NCI-H69 (cell line): ENCODE measurements around the gene VCPKMT.
"Not testable (repeated sequence)": the region's sequence is repeated elsewhere in the genome, so short reads cannot be mapped to it uniquely, and the experiment has no call there.

Experiments
- DNase-seq: peaks from one replicate; lab custom pipeline; 2025; lab: John Stamatoyannopoulos, UW

VCPKMT gene

DNA sequence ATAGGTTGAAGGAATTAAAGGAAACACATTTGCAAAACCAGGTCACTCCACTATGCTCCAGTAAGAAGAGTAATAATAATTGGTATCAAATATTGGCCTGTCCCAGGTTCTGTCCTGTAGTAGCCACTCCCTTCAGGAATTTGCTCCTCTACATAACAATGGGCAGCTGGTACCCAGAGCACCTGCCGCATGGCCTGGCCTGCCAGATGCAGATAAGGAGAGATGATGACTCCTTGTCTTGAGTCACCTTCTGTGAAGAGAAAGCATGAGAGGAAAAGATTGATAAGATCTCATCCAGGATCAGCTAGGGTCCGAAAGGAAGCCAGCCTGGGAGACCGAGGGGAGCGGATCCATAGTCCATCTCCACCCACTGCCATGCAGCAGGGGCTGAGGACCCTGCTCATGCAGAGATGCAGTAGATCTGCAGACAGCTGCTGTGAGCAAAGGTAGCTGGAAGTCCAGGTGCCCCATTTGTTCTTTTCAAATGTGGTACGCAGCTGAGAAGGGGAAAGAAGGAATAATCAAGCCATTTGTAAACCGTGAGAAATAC lies 24.3 kb downstream of the VCPKMT start:
- no peak for DNase-seq

DNA sequence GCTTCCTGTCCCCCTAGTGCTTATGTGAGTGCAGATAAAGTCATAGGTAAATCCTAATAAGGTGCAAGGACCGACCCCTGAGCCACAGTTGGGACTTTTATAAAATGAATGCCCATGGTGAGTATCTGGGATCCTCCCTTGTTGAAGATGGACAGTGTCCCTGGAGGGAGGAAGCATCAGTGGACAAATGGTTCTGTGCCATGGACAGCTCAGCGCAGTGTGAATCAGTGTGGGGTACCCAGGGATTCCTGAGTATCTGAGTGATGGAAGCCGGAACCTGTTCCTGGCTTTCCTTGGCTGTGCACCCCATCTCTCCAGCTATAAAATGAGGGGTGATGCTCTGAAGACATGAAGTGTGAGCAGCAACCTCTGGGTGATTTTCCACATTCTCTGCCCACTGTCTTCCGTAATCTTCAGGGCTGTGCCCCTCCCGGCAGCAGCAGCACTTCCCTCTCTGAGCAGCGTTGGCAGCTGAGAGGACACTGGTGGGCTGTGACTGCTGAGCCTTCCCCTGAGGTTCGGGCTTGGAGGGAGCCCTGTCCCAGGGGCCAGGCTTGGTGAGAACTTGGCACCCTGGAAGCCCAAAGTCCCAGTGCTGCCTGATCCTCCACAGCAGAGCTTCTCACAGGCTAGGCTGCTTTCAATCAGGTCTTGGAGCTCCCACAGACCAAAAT lies 25.0 kb downstream of the VCPKMT start:
- DNase-seq, result no peak

DNA sequence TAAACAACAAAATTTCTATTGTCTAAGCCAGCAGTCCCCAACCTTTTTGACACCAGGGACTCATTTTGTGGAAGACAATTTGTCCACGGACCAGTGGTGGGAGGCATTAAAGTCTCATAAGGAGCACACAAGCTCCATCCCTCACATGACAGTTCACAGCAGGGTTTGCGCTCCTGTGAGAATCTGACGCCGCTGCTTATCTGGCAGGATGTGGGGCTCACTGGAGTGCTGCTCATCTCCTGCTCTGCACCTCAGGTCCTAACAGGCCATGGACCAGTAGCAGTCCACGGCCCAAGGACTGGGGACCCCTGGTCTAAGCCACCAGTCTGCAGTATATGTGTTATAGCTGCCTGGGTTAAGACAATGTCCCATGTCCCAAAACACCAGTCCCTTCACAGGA lies 27.2 kb downstream of the VCPKMT start:
- DNase-seq, result no peak

DNA sequence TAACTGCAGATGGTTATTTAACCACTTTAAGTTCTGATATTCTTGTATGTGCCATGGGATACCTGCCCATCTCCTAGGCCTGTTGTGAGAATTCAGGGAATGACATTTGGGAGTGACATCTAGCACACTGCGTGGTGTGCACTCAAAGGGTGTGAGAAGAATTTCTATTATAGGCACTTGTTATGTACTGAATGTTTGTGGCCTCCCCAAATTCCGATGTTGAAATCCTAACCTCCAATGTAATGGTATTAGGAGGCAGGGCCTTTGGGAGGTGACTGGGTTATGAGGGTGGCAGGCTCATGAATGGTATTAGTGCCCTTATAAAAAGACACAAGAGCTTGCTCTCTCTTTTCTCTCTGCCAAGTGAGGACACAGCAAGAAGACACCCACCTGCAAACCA lies 27.6 kb downstream of the VCPKMT start:
- no peak for DNase-seq

DNA sequence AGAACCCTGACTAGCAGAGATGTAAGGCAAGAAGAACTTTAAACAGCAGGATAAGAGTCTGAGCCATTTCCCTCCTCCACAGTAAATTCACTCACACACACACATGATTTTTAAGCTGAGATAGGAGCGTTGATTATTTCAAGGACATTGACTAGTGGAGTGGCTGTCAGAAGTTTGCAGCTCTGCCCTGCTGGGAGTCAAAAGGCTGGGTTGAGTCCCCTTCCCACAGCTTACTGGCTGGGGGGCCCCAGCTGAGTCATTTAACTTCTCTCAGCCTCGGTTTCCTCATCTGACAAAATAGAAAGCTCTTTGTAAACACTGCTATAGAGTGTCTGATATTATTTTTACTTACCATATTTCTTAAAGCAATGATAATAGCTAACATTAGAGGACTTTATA lies 28.3 kb downstream of the VCPKMT start:
- DNase-seq, result no peak

DNA sequence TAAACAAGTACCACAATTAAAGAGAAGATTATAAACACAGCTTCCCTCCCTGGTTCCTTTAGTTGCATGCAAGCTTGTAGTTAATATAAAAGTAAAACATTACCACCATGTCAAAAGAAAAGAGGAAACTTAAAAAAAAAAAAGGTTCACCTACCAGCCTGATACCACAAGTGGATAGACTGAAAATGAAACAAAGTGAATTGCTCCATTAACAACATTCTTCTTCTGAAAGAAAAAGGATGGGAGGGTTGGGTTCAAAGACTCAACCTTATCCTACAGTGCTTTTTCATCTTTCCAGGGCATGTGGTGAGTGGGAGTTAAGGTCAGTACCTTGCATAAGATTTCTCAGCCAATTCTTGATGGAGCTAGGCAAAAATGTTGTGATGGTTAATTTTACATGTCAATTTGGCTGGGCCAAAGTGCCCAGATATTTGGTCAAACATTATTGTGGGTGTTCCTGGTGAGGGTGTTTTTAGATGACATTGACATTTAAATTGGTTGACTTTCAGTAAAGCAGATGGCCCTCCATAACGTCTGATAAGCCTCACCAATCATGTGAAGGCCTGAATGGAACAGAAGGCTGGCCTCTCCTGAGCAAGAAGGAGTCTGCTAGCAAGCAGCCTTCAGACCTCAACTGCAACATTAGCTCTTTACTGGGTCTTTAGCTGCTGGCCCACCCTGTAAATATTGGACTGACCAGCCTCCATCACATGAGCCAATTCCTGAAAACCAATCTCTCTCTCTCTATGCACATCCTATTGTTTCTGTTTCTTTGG lies 28.8 kb downstream of the VCPKMT start:
- DNase-seq, result no peak

DNA sequence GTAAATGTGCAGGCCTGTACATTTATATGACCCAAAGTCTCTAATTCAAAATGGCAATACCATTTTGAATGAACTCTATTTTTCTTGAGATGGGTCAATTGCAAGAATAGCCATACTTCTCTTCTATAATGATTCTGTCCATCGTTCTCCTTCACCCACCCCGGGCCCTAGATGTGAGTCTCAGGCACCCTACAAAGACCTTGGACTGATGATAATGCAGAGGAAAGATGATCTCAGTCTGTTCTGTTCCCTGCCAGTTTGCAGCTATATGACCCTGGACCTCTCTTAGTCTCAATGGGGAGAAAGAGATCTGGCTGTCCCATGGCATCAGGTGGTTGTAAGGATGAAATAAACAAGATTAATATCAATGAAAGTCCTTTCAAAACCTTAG lies 30.1 kb downstream of the VCPKMT start:
- DNase-seq, result no peak

DNA sequence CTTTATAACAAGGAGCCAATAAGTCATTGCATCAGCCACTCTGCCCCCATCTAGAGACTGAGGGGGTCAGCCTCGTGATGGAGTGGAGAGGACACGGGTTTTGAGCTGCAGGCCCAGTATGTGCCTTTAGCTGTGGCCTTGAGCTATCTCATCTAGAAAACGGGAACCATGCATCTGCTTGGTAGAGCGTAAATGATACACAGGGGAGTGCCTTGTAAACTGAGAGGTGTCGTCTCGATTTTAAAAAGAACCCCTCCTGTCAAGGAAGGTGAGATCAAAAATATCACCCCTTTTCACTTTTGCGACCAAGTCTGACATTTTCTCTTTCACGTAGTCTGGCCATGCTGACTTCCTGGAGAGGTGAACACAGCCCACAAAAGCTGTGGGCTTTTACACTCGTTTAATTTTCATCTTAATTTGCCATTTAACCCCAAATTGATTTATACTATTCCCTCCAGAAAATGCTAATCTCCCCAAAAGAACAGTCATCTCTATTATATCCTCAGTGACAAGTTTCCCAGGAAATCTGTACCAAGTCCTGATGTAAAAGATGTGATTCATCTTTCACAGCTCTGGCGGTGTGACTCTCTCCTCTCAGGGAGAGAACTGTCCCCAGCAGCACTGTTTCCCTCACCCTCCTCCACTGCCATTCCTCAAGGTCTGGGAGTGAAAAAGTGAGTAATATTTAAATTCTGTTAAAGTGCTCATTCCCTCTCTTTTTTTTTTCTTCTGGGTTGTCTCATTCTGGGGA lies 30.6 kb downstream of the VCPKMT start:
- DNase-seq, result no peak

DNA sequence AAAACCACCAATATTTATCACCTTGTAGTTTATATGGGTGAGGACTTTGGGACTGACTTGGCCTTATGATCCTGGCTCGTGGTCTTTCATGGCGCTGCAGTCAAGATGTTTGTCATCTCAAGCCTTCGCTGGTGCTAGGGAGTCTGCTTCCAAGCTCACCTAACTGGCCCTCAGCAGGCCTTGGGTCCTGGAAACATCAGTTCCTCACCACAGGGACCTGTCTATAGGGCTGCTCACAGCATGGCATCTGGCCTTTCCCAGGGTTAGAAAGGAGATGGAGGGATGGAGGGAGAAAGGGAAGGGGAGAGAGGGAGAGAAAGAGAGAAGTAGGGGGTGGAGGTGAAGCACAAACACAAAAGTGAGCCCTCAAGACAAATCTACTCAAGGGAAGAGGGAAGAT lies 31.7 kb downstream of the VCPKMT start:
- DNase-seq, result no peak

DNA sequence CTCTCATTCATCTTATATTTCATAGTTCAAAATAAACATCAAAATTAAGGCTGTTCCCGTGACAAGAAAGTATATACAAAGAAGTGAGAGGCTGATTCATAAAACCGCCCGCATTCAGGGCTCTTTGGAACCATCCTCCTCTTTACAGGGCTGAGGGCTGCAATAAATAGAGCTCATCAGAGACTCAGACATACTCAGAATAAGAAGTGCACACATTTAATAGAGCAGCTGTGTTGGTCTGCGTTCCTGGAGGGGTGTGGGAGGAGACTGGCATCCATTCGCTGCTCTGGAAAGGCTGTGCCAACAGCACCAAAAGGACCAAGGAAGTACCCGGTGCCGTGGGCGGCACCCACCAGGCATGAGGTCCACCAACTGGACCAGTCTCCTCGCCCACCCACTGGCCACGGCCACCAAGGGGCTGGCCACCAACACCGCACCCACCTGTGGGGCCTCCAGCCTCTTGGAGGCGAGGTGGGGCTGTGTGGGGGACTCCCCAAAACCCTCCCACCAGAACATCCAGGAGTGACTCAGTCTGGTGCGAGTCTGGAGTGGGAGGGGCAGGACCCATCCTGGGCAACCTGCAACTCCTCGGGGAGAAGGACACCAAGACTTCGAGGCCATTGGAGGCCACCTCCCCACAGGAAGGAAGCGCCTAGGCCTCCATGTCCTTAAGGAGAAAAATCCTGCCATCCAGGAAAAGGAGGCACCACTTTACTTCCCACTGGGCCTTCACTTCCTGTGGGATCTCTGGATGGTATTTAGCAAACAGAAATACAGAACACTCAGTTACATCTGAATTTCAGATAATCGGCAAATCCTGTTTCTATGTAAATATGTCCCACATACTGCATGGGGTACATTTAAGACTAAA lies 32.7 kb downstream of the VCPKMT start:
- no peak for DNase-seq

DNA sequence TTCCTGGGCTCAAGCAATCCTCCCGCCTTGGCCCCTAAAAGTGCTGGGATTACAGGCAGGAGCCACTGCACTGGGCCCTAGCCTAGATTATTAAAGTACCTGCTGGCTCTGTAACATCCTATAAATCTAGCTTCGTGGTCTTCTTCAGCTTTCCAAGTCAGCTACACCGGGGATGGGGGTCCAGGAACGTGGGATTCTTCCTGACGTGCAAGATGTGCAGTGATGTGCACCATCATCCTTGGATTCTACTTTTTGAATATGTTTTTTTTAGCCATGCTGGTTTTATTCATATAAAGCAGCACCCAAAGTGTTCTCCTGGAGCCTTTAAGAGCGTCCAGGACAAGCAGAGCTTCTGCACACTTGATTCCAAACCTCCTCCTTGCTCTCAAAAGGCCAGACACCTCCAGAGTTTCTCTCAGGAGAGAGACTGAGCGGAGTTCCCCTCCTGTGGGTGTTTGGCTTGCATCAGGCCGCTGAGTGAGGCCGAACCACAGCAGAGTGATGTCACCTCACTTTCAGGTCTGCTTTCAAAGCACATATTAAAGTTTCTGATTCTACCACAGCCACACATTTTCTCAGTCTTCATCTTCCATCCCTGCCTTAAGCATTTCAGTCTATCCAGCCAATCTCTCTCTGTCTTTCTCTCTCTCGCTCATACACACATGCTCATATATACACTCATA lies 33.4 kb downstream of the VCPKMT start:
- DNase-seq, result no peak

DNA sequence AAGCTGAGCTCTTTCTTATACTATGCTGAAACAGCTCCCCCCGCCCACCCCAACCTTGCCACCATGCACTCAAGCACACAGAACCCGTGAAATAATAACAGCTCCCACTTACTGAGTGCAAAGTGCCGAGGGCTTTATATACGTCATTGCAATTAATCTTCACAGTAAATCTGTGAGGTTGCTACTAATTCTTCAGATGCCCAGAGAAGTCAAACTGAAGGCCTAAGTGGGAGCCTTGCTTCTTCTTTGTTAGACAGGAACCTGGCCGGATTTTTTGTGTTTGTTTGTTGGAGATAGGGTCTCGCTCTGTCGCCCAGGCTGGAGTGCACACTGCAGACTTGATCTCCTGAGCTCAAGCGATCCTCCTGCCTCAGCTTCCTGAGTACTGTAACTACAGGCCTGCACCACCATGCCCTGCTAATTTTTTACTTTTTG lies 34.0 kb downstream of the VCPKMT start:
- no peak for DNase-seq

DNA sequence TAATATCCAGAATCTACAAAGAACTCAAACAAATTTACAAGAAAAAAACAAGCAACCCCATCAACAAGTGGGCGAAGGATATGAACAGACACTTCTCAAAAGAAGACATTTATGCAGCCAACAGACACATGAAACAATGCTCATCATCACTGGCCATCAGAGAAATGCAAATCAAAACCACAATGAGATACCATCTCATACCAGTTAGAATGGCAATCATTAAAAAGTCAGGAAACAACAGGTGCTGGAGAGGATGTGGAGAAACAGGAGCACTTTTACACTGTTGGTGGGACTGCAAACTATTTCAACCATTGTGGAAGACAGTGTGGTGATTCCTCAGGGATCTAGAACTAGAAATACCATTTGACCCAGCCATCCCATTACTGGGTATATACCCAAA lies 37.3 kb downstream of the VCPKMT start:
- DNase-seq, result not testable (repeated sequence)

DNA sequence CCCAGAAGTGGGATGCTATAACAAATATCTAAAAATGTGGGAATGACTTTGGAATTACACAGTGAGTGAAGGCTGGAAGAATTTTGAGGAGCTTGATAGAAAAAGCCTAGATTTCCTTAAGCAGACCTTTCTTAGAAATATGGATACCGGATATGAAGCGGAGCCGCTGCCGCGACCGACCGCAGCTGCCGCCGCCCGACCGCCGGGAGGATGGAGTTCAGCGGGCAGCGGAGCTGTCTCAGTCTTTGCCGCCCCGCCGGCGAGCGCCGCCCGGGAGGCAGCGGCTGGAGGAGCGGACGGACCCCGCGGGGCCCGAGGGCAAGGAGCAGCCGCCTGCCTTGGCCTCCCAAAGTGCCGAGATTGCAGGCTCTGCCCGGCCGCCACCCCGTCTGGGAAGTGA lies 42.7 kb downstream of the VCPKMT start:
- not testable (repeated sequence) for DNase-seq

DNA sequence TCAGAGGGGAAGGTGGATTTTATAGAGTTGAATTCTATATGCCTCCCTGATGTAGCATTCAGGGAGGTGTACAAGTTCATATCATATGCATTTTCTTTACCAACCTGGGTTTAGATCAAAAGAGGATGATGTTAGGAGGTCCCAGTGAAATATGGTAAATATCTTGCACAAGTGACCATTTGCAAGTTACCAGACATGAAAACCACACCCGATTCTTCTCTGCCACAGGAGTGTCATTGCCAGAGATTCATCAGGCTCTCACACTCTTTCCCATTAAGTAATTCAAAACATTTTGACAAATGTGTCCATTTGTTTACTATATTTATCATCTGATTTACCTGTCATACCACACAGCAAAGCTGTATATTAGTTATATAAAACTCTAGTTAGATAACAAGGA lies 44.0 kb downstream of the VCPKMT start:
- DNase-seq, result no peak

DNA sequence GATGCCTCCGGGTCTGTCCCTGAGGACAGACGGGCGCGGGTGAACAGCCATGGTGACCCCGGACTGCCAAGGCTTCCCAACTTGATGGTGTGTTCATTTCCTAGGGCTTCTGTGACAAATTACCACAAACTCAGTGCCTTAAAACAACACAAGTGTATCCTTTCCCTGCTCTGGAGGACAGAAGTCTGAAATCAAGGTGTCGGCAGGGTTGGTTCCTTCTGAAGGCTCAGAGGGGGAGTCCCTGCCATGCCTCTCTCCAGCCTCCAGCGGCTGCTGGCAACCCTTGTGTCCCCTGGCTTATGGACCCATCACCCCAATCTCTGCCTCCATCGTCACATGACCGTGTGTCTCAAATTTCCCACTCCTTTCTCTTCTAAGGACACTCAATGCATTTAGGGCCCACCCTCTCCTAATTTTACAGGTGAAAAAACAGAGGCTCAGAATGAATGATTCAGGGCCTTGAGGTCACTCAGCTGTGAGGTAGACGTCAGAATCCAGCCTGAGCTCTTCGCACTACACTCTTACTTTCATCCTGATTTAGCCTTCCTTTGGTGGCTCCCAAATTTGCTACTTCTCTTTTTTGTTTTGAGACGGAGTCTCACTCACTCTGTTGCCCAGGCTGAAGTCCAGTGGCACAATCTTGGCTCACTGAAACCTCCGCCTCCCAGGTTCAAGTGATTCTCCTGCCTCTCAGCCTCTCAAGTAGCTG lies 45.4 kb downstream of the VCPKMT start:
- no peak for DNase-seq

DNA sequence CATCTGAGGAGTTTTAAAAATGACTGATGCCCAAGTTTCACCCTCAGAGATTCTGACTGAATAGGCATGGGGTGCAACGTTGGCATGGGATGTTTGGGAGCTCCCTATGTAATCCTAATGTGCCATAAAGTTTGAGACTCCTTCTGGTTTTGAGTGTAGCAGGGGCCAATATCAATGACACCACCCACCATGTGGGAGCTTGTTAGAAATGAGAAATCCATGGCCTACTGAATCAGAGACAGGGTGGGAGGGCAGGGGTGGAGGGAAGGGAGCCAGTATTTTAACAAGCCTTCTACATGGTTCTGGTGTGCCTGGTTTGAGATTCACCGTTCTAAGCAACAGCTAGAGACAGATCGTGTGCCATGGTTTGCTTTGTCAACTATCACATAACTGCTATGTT lies 46.1 kb downstream of the VCPKMT start:
- DNase-seq, result no peak

DNA sequence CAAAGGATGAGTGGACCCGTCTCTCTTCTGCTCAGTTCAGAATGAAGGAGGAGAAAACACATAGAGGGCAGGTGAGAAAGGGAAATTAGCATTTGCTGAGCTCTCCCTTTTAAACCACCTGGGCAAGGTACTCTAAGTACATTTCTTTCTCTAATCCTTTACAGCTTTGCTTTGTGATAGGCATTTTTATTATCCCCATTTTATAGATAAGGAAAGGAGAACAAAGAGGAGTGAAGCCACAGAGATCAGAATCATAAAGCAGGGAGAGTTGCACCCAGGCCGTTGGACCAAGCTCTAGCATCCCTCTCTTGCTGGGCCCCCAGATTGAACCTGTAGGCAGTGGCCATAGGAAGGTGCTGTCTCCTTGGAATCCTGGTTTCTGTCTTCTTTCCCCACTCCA lies 47.0 kb downstream of the VCPKMT start:
- no peak for DNase-seq

DNA sequence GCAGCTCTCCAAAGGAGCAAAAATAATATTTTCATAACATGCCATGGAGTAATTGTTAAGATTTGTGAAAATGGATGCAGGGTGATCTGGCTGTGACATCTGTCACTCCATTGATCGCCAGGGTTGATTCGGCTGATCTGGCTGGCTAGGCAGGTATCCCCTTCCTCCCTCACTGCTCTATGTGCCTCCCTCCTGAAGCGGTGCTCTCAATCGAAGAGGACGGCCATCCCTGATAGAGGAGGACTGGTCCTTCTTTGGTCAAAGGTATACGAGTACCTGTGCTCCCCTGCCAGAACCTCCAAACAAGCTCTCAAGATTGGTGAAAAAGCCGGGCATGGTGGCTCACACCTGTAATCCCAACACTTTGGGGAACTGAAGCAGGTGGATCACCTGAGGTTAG lies 47.9 kb downstream of the VCPKMT start:
- DNase-seq, result no peak

DNA sequence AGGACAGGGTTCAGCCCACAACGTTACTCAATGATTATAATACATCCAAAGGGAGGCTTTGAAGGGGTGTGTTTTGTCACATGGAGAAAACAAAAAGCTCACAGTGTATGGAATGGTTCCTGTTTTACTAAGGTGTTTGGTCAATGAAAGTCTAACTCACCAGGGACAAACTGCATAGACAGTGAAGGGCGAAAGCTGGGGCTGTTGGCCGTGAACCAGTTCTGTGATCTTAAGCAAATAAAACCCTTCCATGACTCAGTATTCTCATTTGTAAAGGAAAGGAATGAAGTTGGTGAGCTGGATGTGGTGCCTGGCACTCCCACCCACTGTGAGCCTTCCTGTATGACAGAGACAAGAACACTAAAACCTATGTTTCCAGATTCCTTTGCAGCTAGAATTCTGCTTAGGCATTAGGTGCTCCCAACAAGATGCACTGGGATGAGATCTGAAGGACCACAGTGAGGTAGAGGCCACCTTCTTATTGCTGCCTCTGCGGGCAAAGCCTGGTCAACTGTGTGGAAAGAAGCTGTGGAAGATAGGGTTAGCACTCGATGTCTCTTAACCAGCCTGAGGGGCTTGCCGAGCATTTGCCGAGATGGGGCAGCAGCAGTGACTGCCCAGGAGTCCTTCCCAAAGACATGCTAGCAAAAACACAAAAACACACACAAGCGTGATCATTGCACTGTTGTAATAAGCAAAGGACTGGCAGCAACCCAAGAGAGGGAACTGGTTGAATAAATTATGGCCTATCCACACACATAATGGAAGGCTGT lies 48.5 kb downstream of the VCPKMT start:
- DNase-seq, result peak; percentile 78
